Hematopoietic multipotent progenitor cell treated with erythropoietin and hydrocortisone succinate and interleukin-3 and kit ligand, for 17 days (in vitro differentiated cells): Measurements from ENCODE around the gene HSPA12B.
A peak's percentile ranks its signal among the peaks of the same experiment; 100 is the strongest.

Experiments
- DNase-seq: peaks from one replicate; pipeline ENCODE4 v3.0.0-alpha.2; 2015; ENCODE audit warnings: low spot score

Gene HSPA12B

DNA sequence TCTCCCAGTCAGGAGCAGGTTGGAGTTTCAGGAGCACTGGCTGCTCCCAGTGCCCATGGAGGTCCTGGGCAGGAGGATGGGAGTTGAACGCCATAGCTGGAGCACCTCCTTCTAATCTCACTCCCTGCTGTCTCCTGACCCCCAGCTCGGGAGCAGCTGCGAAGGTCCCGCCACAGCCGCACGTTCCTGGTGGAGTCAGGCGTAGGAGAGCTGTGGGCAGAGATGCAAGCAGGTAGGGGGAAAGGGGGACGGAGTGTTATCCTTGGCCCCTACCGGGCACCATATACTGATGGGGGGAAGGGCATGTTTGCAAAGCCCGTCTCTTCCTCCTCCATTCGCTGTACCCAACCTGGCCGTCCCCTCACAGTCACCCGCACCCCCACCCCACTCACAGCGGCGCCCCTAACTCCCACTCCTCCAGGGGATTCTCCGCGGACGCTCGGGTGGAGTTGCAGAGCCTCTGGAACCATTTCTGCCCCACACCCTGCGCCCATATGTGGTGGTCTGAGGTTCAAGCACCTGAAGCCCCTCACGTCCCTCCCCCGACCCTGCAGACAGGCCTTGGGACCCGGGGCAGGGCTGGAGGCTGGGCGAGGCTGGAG, 16.7 kb downstream of the HSPA12B start:
- no peak for DNase-seq

DNA sequence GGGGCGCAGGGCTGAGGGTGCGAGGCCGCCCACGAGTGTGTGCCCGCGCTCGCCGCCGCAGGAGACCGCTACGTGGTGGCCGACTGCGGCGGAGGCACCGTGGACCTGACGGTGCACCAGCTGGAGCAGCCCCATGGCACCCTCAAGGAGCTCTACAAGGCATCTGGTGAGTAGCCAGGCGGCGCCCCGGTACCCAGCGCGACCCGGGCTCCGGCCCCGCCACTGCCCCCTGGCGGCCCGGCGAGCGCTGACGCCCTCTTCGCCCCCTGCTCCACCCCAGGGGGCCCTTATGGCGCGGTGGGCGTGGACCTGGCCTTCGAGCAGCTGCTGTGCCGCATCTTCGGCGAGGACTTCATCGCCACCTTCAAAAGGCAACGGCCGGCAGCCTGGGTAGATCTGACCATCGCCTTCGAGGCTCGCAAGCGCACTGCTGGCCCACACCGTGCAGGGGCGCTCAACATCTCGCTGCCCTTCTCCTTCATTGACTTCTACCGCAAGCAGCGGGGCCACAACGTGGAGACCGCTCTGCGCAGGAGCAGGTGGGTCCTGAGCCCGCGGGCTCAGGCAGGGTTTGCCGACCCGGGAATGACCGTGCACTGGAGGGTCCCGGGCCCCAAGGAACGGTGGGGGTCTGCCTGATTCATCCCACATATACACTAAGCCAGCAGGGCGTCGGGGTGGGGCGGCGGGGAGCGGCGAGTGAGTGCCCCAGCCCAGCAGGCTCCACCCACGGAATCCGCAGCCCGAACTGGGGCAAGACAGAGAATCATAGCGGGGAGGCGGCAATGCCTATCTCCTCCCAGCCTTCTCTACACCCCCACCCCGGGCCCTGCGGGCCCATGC, 17.4 kb downstream of the HSPA12B start:
- DNase-seq: no peak

DNA sequence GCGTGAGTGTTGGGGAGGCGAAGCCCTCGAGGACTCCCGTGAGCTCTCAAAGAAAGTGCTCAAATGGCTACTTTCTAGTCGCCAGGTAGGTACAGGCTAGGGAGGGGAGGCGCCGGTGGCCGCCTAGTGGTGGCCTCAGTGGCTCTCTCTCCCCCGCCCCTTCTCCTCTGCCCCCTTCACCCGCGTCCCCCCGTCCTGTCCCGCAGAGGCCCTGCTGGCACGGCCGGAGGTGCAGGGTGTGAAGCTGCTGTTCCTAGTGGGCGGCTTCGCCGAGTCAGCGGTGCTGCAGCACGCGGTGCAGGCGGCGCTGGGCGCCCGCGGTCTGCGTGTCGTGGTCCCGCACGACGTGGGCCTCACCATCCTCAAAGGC, 18.8 kb downstream of the HSPA12B start:
- DNase-seq: no peak

DNA sequence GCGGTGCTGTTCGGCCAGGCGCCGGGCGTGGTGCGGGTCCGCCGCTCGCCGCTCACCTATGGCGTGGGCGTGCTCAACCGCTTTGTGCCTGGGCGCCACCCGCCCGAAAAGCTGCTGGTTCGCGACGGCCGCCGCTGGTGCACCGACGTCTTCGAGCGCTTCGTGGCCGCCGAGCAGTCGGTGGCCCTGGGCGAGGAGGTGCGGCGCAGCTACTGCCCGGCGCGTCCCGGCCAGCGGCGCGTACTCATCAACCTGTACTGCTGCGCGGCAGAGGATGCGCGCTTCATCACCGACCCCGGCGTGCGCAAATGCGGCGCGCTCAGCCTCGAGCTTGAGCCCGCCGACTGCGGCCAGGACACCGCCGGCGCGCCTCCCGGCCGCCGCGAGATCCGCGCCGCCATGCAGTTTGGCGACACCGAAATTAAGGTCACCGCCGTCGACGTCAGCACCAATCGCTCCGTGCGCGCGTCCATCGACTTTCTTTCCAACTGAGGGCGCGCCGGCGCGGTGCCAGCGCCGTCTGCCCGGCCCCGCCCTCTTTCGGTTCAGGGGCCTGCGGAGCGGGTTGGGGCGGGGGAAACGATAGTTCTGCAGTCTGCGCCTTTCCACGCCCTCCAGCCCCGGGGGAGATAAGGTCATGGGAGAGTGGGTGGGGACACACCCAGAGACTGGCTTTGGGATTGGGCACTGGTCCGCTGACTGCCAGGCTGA, 19.3 kb downstream of the HSPA12B start:
- DNase-seq: peak; percentile 84

DNA sequence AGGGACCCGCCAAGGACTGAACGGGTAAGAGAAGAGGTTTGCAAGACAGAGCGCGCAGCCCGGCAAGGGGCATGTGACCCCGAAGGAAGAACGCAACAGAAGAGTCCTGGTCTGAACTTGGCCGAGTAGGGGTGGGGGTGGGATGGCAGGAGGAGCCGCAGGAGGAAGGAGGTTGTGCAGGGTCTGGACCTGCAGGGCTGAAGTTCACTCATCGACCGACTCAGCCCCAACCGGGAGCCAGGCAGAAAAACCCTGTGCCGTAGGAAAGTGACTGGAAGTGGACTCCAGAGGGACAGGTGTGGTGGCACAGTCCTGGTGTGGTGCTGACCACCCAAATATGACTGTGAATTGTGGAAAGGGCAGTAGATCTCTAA, 19.9 kb downstream of the HSPA12B start:
- no peak for DNase-seq

DNA sequence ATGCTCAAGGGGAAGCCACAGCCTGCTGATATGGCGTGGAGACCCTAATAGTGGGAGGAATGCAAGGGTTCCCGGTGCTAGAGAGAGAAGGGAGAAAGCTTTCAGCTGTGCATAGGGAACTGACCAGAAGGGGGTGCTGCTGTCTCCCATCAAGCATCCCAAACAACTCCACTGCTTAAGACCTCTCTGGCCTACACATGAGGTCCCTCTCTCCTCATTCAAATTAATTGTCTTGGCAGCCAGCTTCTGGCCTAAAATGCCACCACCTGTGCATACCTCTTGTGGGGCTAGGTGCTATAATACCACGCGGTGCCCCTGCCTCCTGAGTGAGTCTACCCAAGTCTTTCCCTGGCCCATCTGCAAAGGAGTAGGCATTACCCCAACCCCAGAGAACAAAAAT, 20.6 kb downstream of the HSPA12B start:
- DNase-seq: peak; percentile 79

DNA sequence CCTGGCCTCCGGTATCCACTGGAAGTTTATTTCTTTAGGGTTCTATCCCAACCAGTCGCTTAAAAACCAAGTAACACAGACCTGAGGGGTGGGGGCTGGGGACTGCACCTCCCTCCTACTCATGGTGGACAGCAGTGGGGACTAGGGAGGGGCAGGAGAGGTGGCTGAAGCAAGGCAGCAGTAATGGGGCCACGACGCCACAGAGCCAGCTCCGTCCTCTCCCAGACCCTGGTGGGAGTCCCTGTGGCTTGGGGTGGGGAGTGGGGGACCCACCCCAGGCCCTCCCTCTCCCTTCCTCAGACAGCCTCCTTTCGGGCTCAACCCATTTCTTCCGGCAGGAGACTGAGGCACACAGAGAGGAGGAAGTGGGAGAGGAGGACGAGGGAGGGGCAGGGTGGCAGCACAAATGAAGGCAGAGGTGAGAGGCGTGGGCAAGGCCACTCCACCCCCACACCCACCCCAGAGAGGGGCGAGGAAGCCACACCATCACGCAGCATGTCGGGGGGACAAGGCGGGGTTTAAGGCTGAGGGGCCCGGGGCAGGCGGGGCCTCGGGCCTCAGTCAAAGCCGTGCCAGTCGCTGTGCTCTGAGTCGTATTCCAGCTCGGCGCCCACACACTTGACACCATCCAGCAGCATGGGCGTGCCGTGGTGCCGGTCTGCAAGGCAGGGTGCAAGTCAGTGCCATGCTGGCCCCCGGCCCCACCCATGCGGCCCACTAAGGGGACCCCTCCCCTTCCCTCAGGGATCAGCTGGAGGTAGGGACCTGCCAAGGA, 21.2 kb downstream of the HSPA12B start:
- no peak for DNase-seq

DNA sequence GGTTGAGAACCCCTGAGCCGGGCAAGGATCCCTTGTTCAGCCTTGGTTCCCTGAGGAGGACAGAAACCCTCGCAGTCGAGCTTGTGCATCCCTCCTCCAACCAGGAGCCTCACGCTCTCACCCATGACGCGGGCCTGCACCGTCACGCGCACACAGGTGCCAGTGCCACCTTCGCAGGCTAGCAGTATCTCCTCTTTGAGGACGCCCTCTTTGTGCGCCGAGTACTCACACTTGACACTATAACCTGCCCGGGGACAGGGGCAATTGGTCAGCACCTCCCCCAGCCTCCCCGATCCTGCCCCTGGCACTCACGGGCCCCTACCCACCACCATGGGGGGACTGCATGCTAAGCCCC, 21.8 kb downstream of the HSPA12B start:
- no peak for DNase-seq

DNA sequence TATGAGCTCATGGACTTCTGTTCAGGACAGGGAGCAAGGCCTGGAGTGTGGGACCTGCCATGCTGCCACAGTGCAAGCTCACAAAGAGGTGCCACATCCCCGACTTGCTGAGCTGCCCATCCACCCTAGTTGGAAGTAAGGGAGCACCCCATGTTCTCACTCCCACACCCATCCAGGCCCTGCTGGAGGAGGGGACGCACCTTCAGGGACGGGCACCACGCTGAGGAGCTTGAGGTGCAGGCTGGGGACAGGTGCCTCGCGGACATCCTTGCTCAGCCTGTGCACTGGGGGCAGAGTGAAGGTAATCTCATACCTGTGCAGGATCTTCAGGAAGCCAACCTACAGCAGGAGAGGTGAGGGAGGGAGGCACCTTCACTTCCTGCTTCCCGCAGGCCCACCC, 22.8 kb downstream of the HSPA12B start:
- DNase-seq: no peak

DNA sequence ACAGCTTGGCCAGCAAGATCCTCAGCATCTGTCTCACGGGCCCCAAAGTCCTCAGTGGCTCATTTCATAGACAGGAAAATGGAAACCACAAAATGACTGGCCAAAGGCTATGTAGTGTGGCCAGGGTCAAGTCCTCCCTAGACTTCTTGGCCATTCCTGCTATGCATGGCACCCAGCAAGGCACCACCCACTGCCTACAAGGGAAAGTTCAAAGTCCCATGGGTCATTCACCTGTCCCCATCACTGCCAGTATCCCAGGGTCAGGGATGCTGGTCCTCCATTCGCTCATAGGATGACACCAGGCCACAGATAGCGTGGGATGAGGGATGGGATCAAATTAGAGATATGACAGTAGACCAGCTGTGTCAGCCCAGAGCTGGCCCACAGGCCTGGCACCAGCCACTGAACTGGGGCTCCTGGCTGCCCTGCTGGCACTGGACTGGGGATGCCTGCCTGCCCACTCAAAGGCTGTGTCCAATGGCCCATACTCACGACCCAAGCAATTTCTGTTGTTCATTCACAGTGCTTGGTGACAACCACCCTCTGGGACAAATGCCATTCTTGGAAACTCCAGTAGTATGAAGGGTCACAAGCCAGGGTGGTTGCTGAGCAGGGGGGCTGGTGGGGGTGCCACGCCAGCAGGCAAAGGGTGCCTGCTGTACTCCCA, 23.5 kb downstream of the HSPA12B start:
- no peak for DNase-seq

DNA sequence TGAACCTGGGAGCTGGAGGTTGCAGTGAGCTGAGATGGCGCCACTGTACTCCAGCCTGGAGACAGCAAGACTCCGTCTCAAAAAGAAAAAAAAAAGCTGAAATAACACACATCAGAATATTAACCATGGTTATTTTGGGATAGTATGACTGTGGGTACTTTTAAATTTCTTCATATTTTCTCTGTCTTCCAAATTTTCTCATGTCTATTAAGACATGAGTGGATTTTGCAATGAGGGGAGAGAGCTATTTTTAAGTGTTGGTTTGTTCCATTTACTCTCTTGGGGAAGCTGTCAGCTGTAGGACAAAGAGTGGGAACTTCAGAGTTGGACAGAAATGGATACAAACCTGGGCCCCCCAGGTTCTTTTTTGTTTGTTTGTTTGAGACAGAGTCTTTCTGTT, 24.8 kb downstream of the HSPA12B start:
- DNase-seq: no peak

DNA sequence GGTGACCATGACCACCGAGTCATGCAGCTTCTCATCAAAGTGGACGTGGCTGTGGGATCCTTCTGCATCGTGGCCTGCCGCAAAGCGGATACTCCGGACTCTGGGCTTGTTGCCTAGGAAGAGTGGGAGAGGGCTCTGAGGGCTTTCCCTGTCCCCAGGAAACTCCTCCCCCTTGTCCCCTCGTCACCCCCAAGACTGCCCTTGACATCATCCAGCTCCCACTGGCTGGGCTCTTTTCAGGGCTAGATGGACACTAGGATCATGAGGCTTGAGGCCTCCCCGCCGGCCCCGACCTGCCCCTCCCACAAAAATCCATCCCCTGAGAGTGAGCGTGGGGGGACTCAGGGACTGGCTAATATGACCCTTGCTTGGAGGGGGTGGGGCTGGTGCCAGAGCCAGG, 26.1 kb downstream of the HSPA12B start:
- DNase-seq: no peak

DNA sequence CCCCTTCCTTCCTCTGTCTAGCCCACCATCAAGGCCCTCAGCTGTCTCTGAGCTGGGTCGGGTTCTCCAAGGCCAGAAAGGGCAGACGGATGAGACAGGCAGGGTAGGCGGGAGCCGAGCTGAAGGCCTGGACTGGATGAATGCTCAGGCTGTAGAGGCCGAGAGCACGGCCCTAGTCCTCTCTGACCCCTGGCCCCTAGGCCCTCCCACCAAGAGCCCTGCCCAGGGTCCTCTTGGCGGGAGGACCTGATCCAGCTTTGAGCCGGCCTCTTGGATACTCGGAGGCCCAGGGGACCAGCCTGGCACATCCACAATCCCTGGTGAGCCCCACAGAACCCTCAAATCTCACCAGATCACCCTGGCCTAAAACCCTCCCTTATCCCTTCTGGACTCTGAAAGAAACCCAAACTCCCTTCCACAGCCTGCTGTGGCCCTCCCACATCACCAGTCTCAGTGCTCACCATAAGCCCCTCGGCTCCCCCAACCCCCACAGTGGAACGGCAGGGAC, 26.9 kb downstream of the HSPA12B start:
- DNase-seq: no peak

DNA sequence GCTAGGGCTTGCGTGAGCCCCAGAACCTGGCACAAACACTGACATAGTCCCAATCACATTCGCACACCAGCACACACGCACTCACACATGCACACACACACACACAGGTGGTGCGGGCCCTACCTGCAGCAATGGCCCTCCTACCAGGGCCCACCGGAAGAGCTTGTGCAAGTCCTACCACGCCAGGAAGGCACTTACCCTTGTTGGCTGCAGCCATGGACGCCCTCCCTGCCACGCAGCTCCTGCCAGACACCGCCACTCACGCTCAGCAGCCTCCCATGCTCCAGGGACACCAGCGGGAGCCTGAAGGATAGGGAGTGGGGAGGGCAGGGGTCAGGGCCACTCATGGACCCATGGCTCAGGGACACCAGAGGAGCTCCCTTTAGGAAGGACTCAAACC, 27.4 kb downstream of the HSPA12B start:
- no peak for DNase-seq

DNA sequence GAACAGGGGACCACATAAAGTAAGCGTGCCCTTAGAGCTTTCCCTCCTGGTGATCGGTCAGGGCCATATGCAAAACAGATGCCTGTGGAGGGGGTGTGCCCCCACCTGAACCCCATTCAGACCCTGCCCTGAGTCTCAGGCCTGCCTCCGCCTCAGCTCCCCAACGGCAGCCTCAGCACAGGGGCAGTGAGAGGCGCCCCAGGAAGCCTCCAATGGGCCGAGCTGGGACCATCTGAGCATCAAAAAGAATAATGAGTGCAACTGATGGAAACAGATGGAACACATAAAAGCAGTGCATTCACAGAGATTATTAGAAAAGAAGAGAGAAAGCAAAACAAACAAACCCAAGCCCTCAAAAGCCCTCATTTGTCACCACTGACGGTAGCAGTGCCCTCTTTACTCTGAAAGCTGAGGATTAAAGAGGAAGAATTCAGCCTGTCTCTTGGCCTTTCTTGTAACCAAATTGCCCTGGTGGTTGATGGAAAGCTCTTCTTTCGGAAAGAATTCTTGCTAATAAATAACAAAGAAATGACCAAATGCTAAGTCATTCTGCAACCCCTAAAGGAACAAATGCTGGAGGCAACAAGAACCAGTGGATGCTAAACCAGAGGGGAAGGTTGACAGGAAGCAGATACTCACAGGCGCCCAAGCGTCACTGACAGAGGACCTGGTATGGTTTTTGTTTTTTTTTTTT, 28.3 kb downstream of the HSPA12B start:
- no peak for DNase-seq

DNA sequence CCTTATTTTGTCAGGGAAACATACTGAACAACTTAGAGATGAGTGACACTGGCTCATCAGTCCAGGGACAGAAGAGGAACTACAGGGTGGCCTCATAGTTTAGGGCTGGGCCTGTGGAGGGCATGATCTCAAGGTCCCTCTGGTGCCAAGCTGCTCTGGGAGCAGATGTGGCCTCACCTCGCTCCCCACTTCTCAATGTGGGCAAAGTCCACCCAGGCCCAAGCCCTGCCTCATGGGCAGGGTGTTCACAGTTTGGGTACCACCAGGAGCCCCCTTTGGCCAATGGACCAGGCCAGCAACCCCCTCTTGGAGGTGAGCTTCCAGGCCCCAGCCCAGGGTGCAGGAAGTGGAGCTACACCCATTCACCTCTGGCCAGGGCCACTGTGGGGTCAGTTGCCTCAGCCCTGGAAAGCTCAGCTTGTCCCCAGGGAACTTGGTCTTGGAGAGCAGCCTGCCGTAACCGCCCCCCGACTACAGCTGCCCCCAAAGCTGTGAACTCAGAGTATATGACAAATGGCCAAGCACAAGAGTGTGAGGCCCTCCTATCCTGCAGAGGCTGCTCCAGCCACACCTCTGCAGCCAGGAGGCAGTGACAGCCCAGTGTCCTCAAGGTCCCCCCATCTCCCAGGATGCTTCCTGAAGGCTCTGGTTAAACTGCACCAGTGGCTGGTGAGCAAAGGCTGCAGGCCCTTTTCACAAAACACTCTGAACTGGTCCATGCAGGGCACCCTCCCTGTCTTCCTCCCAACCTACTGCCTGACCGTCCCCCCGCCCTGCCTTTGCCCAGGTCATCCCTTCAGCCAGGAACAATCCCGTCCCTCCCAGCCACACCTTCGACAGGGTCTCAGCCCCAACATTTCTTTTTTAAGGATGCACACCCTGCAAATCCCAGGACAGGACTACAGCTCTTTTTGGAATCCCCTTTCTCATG, 31.5 kb downstream of the HSPA12B start:
- DNase-seq: no peak

DNA sequence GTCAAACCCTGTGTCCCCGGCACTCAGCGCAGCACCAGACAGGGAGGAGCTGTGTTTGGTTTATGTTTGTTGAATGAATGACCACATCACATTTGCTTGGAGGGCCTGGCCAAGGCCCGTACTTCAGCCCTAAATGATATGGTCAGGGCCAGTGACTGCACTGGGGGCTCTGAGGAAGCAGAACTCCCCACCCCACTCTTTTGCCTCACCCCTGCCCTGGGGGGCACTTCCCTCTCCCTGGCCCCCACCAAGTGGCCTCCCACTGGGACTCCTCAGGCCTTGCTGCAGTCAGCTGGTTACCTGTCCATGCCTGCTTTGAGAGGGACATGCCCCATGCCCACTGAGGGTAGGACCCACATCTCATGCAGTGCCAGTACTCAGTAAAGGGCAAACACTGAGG, 32.2 kb downstream of the HSPA12B start:
- no peak for DNase-seq

DNA sequence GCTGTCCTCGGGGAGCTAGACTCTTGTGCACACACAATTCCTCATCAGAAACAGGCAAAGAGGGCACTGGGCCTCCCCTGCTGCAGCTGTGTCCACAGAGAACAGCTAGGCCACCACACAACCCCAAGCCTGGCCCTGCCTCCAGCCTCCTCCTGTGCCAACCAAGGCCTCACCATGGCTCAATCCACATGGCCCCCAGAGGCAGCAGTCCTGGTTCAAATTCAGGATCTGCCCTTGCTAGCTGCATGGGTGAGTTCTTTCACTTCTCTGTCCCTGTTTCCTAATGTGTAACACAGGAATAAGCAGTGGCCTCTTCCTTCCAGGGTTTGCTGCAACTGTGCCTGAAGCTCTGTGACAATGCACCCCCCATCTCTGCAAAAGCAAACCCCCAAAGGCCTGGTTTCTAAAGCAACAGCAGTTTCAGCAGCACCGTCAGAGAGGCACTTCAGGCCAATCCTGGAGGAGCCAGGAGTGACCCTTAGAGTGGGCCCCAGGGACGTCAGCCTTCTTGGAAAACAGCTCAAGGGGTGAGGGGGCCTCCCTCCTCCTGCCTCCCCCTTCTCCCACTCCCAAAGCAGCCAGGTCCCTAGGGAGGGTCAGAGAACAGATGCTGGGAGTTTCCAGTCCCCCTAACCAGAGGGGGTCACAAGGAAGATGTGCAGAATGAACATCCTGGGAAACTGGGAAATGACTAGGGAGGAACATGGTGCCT, 32.8 kb downstream of the HSPA12B start:
- no peak for DNase-seq

DNA sequence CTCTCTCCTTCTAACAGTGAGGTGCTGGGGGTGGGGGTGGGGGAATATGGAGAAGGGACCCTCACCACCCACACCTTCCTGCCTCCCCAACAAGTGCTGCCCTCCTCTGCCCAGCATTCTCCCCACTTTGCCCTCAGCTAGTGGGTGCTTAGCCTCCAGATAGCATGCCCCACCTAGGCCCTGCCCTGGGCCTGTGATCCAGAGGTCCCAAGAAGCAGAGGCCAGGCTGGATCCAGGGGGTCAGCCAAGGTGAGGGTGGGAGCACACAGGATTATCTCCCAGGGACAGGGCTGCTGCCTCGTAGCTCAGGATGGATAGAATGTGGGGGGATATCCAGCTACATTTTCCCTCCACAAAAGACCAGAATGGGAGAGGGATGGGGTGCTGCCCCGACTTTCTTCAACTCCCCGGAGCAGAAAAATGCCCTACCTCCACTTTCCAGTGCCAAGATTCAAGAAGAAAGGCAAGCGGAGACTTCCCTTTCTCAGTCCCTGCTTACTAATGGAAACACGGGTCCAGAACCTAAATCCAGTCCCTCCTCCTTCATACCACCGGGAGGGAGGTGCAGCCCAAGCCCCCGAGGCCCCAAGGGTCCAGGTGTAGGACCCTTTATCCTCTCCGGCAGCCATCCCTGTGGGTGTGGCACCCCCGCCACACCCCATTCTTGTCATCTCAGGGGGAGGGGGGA, 34.1 kb downstream of the HSPA12B start:
- no peak for DNase-seq
